Muscle layer of colon (tissue), 2 donors: ENCODE data around the gene FLNA.
"Not testable (repeated sequence)": the region's sequence is repeated elsewhere in the genome, so short reads cannot be mapped to it uniquely, and the experiment has no call there.

Source experiments
- H3K27ac ChIP-seq: one replicate; pipeline ENCODE4 v1.7.0; 2013; ENCODE audit warnings: low read depth, mild to moderate bottlenecking, low read length, moderate library complexity
- H3K27me3 ChIP-seq, 2 donors: one replicate each; pipeline ENCODE4 v1.7.0; 2013; ENCODE audit warnings: low read length in 2 of 2, mild to moderate bottlenecking in 2 of 2; ENCODE audit not compliant: insufficient read depth in 2 of 2, control insufficient read depth in 1 of 2
- H3K36me3 ChIP-seq: one replicate; pipeline ENCODE4 v1.7.0; 2013; ENCODE audit warnings: mild to moderate bottlenecking, low read length; ENCODE audit not compliant: insufficient read depth
- H3K4me1 ChIP-seq: one replicate; pipeline ENCODE4 v1.7.0; 2013; ENCODE audit warnings: mild to moderate bottlenecking, low read length; ENCODE audit not compliant: insufficient read depth
- H3K4me3 ChIP-seq, 2 donors: one replicate each; pipeline ENCODE4 v1.7.0; 2013; ENCODE audit warnings: low read length in 2 of 2, low read depth in 1 of 2, mild to moderate bottlenecking in 1 of 2, moderate library complexity in 1 of 2
- H3K9ac ChIP-seq: one replicate; pipeline ENCODE4 v1.7.0; 2013; ENCODE audit warnings: low read length
- H3K9me3 ChIP-seq: one replicate; pipeline ENCODE4 v1.7.0; 2013; ENCODE audit warnings: mild to moderate bottlenecking, low read length
- donor health status: abdominal sarcoma.
- donor health status: Adenocarcinoma of cecum.

Gene FLNA

DNA sequence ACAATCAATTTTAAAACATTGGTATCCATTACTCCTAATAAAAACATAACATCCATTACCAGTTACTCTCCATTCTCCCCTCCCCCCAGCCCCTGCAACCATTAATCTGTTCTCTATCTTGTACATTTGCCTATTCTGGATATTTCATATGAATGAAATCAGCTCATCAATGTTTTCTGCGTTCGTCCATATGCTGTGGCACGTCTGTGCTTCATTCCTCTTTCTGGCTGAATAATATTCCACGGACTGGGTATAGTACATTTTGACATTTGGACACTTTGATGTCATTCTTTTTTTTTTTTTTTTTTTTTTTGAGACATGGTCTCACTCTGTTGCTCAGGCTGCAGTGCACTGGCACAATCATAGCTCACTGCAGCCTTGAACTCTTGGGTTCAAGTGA lies 29.4 kb upstream of the FLNA start:
- Histone ChIP-seq H3K9ac (no peak overlapping the region), H3K27me3 (peaks cover 0 to 5% of the 10 kb centered on the region in 2 donors), H3K4me3 (no peak overlapping the region), H3K4me1 (peaks cover 13% of the 10 kb centered on the region), H3K36me3 (peaks cover 13% of the 10 kb centered on the region), H3K27ac (no peak overlapping the region), H3K9me3 (no peaks in the 10 kb centered on the region)

DNA sequence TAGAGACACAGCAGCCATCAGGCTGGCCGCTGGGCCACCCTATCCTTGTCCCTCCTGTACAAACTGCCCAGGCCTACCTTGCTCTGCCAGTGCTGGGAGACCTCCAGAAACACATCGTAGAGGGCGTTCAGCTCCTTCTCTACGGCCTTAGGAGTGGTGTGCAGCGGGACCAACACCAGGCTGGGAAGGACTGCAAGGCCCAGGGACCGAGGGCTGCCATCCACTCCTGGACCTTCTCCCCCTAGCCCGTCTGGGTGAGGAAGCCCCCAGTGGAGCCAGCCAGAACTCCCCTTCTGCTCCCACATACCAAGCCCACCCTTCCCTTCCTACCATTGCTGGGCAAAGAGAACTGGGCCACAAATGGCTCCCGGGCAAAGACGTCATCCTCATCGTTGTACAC lies 28.8 kb upstream of the FLNA start:
- peaks cover 0 to 8% of the 10 kb centered on the region in 2 donors for H3K27me3 ChIP-seq
- H3K4me3 ChIP-seq, result no peak overlapping the region
- H3K9me3 ChIP-seq, result no peaks in the 10 kb centered on the region
- H3K27ac ChIP-seq, result no peak overlapping the region
- H3K36me3 ChIP-seq, result peaks cover 13% of the 10 kb centered on the region
- no peak overlapping the region for H3K9ac ChIP-seq
- H3K4me1 ChIP-seq, result peaks cover 13% of the 10 kb centered on the region

DNA sequence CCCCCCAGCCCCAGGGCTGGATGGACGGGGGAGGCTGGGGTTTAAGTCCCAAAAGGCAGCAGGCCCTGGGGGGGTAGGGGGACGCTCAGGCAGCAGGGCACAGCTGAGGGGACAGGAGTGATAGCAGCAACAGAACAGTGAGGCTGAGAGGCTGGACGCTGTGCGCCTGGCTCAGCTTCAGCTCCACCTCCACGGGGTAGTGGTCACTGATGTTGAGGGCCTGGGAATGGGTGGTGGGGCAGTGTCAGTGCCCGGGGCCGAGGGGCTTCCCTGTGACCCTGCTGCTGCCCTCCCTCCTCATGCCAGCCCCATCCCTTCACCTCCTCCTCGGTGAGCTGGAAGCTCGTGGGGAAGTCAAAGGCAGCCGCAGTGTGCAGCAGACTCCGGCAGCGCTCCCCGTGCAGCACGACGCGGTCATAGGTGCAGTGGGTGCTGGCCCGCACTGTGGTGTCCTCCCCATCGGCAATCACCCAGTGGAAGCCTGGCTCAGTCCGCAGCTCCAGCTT lies 28.2 kb upstream of the FLNA start:
- H3K9ac ChIP-seq, result no peak overlapping the region
- H3K9me3 ChIP-seq, result no peaks in the 10 kb centered on the region
- peaks cover 13% of the 10 kb centered on the region for H3K36me3 ChIP-seq
- no peak overlapping the region for H3K27ac ChIP-seq
- no peak overlapping the region for H3K4me3 ChIP-seq
- peaks cover 0 to 8% of the 10 kb centered on the region in 2 donors for H3K27me3 ChIP-seq
- H3K4me1 ChIP-seq, result peaks cover 13% of the 10 kb centered on the region

DNA sequence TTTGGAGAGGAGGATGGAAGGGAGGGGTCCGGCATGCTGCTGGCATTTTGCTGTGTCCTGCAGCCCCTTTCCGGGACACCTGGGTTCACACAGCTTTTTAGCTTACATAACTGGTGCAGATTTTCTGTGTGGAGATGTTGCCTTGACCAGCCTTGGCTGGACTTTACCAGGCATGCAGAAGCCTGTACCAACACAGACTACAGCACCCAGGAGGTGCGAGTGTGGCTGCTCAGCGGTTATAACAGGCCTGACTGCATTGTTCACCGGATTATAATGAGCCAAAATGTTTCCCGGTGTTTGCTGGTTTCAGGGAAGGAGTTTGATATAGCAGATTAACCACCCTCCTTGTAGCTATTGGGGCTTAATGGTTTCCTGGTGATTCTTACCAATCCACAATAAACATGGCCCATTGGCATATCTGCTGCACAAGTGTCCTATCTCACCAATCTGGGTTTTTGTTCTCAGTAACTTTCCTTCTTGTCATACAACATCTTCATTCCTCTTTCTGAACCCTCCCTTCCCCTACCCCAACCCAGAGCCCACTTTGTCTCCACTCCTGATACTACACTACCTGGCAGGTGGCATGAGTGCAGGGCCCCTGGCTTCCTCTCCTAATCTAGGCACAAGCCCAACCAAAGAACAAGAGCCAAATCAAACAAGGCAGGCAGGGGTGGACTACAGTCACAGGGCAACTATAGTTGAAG lies 27.6 kb upstream of the FLNA start:
- Histone ChIP-seq H3K27me3 (peaks cover 0 to 8% of the 10 kb centered on the region in 2 donors), H3K4me1 (peaks cover 13% of the 10 kb centered on the region), H3K27ac (no peak overlapping the region), H3K9me3 (no peaks in the 10 kb centered on the region), H3K36me3 (peaks cover 13% of the 10 kb centered on the region), H3K4me3 (no peak overlapping the region), H3K9ac (no peak overlapping the region)

DNA sequence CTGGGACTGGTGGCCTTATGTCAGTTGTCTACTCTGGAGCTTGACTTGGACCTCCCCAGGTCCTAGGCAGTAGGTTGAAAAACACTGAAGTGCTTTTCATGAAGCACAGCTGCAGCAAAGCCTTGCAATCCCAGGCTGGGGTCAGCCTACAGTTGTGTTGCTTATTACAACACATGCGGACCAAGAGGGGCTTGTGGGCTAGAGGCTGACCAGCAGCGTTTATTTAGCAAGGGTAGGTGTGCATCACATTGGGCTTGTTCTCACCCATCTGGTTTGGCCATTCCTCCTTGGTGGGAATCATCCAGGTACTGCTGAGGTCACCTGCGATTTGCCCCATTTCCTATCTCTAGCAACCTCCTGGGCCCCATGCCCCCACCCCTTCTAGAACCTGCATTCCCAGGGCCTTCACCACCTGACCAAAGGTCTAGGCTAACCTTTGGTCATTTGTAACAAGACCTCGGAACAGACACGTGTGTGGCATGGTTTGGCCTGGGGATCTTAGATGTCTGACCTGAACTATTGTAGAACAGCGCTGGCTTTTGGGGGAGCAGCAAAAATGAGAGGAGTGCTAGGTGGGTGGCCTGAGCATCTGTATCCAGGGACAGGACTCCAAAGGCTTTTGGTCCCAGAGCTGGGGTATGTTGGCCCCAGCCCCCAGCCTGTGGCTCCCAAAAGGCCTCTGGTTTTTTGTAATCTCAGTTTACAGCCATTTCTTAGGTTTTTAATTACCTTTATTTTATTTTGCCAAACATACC lies 26.8 kb upstream of the FLNA start:
- peaks cover 13% of the 10 kb centered on the region for H3K4me1 ChIP-seq
- H3K9me3 ChIP-seq, result no peaks in the 10 kb centered on the region
- peaks cover 13% of the 10 kb centered on the region for H3K36me3 ChIP-seq
- no peak overlapping the region for H3K27ac ChIP-seq
- H3K27me3 ChIP-seq, result peaks cover 0 to 8% of the 10 kb centered on the region in 2 donors
- no peak overlapping the region for H3K9ac ChIP-seq
- no peak overlapping the region for H3K4me3 ChIP-seq

DNA sequence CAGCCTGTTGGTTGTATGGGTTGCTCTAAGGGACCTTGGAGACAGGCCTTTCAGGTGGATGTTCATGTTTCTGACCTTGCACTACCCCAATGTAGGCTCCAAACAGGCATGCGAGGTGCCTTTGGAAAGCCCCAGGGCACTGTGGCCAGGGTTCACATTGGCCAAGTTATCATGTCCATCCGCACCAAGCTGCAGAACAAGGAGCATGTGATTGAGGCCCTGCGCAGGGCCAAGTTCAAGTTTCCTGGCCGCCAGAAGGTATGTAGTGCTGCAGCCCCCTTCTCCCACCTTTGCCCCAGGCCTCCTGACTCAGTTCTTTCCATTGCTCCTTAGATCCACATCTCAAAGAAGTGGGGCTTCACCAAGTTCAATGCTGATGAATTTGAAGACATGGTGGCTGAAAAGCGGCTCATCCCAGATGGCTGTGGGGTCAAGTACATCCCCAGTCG lies 26.0 kb upstream of the FLNA start:
- Histone ChIP-seq H3K4me1 (peaks cover 13% of the 10 kb centered on the region), H3K36me3 (peaks cover 13% of the 10 kb centered on the region)
- H3K27ac ChIP-seq, H3K27me3 ChIP-seq, H3K4me3 ChIP-seq, H3K9ac ChIP-seq, H3K9me3 ChIP-seq: not testable (repeated sequence)

DNA sequence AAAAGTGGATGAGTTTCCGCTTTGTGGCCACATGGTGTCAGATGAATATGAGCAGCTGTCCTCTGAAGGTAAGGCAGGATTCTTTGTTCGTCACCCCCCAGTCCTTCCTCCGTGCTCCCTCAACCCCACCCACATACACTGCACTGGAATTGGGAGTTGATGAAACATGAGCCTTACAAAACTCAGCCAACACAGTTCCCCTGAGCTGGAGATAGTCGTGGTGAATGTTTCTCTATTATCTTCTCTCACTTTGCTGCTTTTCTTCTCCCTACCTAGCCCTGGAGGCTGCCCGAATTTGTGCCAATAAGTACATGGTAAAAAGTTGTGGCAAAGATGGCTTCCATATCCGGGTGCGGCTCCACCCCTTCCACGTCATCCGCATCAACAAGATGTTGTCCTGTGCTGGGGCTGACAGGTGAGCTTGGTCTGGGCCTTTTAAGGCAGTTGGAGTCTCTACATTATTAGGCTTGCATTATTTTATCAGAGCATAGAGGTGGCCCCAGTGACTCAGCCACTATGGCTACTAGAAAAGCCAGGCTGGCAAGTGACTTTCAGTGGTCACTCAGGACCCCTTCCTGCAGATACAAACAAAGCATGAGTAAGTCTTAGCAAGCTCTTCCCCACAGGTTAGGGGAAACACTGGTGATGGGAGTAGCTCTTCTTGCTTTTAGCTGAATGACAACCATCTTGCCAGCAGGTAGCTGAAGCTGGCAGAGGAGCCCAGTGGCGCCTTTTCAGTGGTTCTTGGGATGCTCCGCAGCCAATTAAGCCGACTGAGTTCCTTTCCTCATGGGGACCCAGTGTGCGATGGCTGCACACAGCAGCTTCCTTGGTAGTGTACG lies 25.3 kb upstream of the FLNA start:
- Histone ChIP-seq H3K9ac (peak overlapping the region; percentile 46), H3K27me3 (peaks cover 0 to 8% of the 10 kb centered on the region in 2 donors), H3K4me1 (peaks cover 13% of the 10 kb centered on the region), H3K36me3 (peaks cover 13% of the 10 kb centered on the region), H3K9me3 (no peaks in the 10 kb centered on the region), H3K27ac (peak overlapping the region; percentile 86), H3K4me3 (peak overlapping the region; percentile 76 to 77)

DNA sequence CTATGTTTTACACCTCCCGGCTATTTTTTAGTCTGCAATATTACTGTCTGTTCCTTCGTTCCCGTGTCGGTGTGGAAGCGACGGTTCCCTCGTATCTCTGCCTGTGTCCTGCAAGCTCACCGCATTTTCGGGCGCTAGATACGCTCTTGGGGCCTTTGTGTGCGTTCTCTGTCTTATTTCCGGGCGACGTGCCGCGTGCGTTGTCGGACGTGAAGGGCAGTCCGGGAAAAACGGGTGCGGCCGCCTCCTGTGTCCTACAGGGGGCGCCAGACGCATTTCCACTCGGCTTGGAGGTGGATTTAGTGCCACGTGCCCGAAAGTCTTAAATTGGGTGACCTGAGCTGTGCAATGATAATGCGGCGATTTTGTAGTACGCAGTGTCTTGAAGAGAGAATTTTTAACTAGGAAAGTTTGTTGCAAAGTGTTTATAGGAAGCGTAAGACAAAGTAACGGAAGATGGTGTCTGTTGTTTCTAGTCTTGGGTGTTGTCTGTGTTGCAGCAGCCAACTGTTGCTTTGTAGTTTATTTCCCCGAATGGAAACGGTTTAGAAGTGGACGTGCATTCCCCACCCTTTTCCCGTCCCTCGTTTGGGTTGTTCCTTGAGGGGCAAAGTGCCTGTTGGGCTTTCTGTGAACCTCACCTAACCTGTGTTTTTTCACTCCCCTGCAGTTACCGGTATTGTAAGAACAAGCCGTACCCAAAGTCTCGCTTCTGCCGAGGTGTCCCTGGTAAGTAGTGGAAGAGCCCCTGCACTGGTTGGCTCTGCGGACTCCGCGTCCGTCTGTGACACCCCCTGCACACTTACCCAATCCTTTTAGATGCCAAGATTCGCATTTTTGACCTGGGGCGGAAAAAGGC lies 24.5 kb upstream of the FLNA start:
- Histone ChIP-seq H3K4me1 (peaks cover 13% of the 10 kb centered on the region), H3K27ac (peak overlapping the region; percentile 86), H3K4me3 (peak overlapping the region; percentile 76 to 77), H3K27me3 (peaks cover 0 to 3% of the 10 kb centered on the region in 2 donors), H3K9me3 (no peaks in the 10 kb centered on the region), H3K36me3 (peaks cover 13% of the 10 kb centered on the region), H3K9ac (peak overlapping the region; percentile 90)

DNA sequence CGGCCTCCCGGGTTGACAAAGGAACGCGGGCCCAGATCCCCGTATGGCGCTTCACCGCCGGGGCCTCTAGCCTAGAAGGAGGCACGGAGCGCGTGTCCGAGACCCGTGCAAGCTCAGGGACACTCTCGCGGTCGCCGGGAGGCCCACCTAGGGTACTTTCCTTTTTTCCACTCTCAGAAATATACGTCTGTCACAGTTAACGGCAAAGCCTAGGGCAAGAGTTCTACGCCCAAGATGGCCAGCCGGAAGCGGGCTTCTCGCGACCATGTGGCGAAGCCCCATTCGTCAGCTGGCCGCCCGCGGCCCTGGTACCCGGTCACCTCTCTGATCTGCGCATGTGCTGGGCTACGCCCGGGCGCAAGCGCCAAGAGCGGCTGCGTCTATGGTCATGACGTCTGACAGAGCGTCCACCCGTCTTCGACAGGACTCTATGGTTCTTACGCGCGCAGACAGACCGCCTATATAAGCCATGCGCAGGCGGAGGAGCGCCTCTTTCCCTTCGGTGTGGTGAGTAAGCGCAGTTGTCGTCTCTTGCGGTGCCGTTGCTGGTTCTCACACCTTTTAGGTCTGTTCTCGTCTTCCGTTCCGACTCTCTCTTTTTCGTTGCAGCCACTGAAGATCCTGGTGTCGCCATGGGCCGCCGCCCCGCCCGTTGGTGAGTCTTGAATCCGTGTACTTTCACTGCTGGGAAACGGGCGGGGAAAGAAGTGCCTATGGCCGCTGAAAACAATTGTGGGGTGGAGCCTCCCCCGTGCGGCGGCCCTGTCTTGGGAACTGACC lies 23.6 kb upstream of the FLNA start, which contains the start of gene RPL10:
TSS of gene RPL10 (plus strand) at position 490 of the 780 bp plus-strand sequence. CDS start at position 633, 143 bp downstream.
- Histone ChIP-seq H3K36me3 (peaks cover 13% of the 10 kb centered on the region), H3K27me3 (peaks cover 0 to 3% of the 10 kb centered on the region in 2 donors), H3K9ac (peak within 1 kb of the TSS; percentile 90), H3K4me3 (peak within 1 kb of the TSS; percentile 76 to 77), H3K27ac (peak within 1 kb of the TSS; percentile 90), H3K4me1 (peaks cover 13% of the 10 kb centered on the region), H3K9me3 (no peaks in the 10 kb centered on the region)
